Peyer's patch (tissue), 4 donors: ENCODE measurements around the gene ASCL5.

Experiments
- CTCF ChIP-seq, 6 experiments: fragments of 450-650 bp in 4 of 6; fragments of 200-600 bp in 2 of 6; sonication (generic) in 1 of 6; IDR thresholded peaks; one replicate each; pipeline ENCODE4 v1.5.1; 2017 to 2019; ENCODE audit warnings: antibody characterized with exemption in 6 of 6, mild to moderate bottlenecking in 3 of 6, moderate library complexity in 1 of 6
- POLR2A ChIP-seq, 2 donors: fragments of 450-650 bp; IDR thresholded peaks; one replicate each; pipeline ENCODE4 v1.5.1; 2017; ENCODE audit warnings: antibody characterized with exemption in 2 of 2, mild to moderate bottlenecking in 2 of 2, moderate library complexity in 2 of 2

GRCh38 chr1:201093962-201094361 lies 33.0 kb downstream of the ASCL5 start:
- TF ChIP-seq CTCF (IDR thresholded peaks at IDR 0.05): no peak
- no peak for TF ChIP-seq POLR2A (IDR thresholded peaks at IDR 0.05)
